NCI-H128 (cell line): ENCODE measurements around the gene APP.
"Not testable (repeated sequence)": the region's sequence is repeated elsewhere in the genome, so short reads cannot be mapped to it uniquely, and the experiment has no call there.

Experiments used
- DNase-seq: peaks from one replicate; lab custom pipeline; 2025; ENCODE audit not compliant: unreplicated experiment; lab: John Stamatoyannopoulos, UW

APP gene

DNA sequence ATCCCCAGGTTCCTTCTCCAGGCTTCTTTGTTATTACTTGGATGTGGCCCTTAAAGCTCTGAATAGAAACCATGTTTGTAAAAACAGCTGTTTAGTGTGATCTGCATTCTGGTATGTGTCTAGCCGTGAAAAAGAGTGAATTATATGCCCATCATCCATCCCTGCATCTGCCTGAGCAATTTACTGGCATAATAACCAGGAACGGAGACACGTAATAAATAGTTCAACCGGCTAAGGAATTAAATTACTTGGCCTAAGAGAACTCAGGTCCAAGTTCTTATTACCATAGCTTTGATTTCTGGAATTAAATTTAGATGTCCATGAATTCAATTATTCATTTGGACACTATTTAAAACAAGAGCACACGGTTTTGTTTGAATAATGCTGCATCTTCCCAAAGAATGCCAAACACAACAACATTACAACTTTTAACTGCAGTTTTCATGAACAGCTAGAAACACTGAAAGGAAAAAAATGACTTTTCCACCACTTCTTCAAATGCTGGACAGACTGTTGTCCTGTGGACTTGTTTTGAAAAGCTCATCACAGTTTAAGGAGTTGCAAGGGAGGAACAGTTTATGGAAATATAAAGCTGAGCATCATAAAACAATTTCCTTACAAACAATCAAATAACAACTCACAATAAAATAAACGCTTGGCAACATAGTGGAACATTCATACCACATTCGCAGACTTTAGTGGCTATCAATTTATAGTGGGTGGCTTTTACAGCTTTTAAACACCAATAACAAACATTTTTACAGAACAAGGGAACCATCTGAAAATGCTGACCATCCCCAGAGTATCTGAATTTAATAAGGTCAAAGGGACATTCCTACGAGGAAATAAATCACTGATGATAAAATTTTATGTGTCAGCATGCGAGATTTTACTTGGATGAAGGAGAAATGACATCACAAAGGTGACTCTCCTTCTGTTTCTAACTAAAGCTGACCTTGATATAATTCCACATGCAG is 144.7 kb downstream of the APP start:
- DNase-seq = no peak

DNA sequence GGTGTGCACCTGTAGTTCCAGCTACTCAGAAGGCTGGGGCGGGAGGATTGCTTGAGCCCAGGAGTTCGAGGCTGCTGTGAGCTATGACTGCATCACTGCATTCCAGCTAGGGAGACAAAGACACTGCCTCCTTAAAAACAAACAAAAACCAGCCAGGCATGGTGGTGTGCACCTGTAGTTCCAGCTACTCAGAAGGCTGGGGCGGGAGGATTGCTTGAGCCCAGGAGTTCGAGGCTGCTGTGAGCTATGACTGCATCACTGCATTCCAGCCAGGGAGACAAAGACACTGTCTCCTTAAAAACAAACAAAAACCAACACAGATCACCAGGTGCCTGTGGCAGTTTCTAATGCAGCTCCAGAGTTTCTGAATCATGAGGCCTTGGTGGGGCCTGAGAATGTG is 147.2 kb downstream of the APP start:
- DNase-seq = not testable (repeated sequence)

DNA sequence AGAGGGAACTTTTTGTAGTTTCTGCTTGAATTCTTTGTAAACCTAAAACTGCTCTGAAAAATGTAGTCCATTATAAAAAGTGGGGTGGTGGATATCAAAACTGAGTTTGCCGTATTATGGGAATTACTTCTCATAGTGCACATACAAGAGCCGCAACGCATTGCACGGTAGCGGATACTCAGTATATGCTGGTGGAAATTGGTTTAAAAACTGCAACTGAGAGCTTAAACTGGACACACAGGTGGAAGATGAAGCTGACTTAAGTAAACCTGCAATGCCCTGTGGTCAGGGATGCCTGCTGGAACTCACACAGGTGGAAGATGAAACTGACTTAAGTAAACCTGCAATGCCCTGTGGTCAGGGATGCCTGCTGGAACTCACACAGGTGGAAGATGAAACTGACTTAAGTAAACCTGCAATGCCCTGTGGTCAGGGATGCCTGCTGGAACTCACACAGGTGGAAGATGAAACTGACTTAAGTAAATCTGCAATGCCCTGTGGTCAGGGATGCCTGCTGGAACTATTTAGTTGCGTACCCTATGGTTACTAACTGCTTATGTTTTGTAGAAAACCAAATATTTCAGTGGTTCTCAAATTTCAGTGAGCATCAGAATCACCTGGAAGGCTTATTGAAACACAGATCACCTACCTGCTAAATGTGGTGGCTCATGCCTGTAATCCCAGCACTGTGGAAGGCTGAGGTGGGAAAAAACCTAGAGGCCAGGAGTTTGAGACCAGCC is 147.8 kb downstream of the APP start:
- not testable (repeated sequence) for DNase-seq

DNA sequence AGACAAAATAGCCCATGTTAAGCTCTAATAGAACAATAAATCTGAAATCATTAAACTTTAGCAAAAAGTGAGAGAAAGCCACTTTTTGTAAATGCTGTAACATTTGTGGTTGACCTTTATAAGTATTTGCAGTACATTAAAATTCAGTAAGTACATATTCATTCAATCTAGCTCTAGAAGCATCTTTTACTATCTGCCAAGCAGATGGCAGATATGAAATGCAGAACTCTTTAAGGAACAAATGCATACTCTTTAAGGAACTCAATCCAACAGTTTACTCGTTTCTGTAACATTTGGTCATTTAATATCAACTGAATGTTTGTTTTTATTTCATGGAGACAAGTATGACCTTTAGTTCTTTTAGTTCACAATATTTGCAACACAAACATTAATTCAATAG is 150.1 kb downstream of the APP start:
- no peak for DNase-seq

DNA sequence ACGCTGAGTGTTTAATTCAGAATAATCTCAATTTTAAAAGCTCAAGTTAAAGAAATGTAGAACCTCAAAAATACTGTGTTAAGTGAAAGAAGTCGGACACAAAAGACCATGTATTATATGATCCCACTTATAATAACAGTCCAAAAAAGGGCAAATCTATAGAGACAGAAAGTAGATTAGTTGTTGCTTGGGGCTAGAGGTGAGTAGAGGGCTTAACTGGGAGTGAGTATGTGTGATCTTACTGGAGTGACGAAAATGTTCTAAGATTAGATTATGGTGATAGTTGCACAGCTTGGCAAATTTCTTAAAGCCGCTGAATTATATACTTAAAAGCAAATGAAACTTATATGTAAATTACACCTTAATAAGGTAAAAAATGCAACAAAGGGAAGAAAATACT is 150.5 kb downstream of the APP start:
- no peak for DNase-seq

DNA sequence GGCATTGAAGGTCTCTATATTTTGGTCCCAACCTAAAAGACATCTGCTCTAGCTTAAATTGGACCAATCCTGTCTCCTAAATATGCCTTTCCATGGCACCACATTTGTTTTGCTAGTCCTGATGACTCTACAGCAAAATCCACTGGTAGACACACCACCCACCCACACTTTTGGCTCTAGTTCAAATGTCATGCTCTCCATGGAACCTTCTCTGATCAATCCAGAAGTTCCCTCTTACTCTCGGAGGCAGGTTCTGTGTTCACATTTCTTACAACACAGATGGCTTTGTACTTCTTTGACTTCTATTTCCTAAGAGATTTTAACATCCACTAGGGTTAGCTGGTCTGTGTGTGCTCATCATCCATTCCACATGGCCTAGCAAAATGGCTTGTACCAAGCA is 151.3 kb downstream of the APP start:
- DNase-seq = no peak

DNA sequence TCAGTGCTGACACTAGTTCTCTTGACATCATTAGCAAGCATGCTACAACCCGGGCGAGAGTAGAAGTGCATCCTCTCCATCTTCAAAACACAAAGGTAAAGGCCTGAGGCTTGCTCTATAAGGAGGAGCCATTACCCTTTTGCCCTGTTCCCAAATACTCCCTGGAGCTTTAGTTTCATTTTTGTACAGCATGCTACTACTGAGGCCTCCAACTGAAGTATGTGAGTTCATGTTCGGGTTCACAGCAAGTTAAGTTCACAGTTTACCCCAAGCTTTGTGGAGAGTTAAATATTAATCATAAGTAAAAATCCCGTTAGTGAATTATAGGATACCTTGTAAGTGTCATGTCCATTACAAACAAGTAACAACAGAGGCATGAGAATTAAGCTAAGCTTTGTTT is 156.6 kb downstream of the APP start:
- DNase-seq = no peak

DNA sequence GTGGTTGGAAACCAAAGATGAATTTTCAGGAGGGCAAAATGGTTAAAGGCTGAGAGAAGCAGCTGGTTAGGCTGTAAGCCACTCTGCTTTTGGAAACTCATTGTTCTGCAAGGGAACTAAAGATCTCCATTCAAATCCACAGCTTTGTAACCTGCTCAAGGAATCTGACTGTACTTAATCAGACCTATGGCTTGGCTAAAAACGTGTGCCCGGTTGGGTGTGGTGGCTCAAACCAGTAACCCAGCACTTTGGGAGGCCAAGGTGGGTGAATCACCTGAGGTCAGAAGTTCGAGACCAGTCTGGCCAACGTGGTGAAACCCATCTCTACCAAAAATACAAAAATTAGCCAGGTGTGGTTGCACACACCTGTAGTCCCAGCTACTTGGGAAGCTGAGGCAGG is 158.1 kb downstream of the APP start:
- not testable (repeated sequence) for DNase-seq

DNA sequence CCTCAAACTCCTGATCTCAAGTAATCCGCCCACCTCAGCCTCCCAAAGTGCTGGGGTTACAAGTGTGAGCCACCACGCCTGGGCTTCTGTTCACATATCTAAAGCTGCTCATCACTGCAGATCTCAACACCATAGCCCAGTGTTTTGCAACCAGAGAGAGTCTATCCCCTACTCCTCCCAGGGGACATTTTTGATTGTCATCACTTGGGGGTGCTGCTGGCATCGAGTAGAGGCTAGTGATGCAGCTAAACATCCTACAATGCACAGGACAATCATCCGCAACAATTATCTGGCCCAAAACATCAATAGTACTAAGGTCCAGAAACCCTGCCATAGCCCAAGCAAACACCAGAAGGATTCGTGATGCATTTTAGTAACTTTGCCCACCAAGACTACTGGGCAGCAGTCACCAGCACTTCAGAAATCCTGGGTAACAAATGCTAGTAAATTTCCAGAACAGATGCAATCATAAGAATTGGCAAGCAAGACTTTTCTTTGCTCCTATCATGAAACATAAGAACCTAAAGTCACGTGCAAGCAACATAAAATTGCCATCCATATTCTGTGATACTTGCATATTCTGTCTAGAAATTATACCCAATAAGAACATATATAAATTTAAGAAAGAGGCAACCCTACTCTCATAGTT is 159.2 kb downstream of the APP start:
- no peak for DNase-seq

DNA sequence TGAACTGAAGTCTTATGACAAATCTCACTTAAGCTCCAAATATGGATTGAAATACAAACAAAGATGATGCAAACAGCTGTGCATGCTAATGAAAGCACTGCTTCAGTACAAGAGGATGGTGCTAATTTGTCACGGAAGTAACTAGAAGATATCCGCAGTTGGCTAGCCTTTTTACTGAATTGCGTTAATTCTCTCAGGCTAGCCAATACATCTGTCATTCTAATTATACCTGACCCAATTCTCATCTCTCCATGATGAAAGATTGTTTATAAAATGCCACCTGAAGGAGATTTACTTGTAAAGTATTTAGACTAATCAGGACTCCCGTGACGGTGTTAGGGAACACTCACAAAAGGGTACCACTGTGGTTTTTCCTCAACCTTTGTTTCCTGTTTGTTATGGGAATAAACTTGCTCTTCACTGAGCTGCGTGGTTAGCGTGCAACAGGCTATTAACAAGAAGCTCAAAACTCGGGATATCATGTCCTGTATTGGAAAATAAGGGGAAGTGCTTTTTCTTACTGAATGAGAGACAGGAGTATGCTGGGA is 162.5 kb downstream of the APP start:
- DNase-seq = no peak

DNA sequence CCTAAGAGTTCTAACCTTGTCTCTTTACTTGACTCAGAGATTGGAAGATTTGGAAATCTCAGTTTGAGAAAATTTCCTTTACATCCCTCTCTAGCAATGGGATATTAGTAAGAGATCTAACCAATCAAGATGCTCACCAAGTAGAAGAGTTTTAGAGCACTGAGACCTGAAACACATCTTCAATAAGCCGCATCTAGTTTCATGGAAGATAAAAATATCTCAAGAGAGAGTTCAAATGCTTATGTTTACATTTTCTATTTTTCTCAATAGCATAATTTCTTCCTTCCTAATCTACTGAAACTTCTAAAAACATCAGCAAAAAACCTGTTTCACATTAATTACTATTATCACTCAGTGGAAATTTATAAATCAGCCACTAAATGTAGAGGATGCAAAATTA is 165.1 kb downstream of the APP start:
- no peak for DNase-seq

DNA sequence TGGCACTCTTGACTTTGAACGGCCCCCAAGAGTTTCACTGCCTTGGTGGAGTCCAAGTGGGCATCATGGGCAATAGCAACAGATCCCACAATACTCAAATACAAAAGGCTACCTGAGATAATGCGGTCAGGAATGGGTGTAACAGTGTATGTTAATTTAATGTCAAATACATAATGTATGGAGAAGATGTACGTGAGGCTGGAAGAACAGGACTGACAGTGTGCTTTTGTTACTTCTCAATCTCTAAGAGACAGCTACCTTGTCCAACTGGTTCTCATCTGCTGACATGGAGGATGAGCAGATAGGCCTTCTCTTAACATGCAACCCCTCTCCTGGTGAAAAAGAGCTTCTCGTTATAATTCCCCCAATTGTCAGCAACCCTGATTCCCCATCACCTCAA is 167.2 kb downstream of the APP start:
- DNase-seq = no peak

DNA sequence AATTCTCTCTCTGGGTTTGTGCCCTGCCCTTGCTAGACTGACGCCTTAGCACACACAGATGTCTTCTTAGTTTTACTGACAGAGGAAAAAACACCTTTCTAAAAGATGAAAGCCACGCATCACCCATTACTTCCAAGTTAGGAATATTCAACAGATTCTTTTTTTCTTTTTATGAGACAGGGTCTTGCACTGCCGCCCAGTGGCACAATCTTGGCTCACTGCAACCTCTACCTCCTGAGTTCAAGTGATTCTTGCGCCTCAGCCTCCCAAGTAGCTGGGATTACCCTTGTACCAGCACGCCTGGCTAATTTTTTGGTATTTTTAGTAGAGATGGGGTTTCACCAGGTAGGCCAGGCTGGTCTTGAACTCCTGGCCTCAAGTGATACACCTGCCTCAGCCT is 169.2 kb downstream of the APP start:
- DNase-seq = no peak

DNA sequence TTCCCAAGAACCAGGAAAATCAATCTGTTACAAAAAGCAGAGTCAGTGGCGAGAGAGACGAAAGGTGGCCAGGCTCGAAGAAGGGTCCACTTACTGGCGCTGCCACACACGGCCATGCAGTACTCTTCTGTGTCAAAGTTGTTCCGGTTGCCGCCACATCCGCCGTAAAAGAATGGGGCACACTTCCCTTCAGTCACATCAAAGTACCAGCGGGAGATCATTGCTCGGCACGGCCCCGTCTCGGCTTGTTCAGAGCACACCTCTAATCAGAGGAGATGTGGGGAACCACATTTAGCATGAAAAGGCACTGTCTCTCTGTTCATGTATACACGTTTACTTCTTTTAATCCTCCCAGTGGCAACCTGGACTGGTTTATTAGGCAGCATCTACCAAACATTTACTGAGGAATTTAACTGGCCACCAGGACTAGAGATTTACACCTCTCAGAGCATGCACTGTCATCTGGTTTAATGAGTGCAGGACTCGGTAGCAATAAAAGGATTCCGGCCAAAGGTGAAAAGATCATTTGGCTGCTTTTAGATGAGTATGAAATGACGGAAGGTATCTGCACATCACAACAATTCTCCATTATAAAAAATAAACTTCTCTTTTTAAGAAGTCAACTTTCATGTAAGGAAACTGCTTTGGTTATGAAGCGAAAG is 170.5 kb downstream of the APP start:
- DNase-seq = no peak

DNA sequence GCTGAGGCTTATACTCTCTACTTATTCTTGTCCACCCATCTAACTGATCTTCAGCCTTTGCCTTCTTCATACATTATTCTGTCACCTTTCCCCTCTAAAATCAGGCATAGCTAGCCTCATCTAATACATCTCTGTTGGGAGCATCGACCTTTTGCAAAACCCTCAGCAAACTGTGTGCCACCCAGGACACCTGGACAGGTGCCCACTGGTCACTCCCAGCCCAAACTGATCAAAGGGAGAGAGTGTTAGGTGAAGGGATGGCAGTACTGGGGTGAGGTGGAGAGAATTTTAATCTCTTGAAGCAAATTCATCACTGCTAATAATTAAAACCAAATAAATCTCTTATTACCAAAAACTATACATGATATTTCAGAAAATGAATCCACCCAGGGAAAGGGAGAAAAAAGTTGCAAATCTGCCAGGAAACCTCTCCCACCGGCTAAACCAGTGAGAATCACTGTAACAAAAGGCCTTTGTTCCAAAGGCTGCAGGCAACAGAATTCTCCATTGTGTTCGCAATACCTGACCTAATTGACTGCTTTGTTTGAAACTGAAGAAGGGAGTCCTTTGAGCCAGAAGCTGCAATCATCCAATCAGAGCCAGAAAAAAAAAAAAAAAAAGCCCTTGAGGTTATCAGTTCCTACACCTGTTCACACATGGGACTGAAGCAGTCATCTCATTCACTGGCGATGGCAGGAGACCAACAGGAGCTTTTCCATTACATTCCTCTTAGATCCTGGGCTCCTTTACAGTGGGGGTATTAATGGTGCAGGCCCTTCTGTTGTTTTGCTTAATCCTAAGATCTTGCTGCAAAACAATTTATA is 172.6 kb downstream of the APP start:
- DNase-seq = peak; percentile 81

DNA sequence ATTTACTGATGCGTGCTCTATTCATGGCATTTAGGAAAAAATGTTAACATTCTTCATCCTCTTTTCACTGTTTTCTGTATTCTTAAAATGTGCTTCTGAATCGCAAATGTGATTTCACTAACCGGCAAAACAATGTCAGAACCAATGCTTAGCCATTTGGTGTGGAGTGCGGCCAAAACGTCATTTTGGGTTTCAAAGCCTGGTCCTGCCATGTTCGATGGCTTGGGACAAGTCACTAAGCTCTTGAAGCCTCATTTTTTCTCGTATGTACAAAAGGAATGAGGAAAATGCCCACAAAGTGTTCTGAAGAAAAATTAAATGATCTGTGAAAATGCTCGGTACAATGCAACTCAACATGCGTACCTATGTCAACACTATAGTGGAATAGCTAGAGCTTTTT is 175.3 kb downstream of the APP start:
- no peak for DNase-seq

DNA sequence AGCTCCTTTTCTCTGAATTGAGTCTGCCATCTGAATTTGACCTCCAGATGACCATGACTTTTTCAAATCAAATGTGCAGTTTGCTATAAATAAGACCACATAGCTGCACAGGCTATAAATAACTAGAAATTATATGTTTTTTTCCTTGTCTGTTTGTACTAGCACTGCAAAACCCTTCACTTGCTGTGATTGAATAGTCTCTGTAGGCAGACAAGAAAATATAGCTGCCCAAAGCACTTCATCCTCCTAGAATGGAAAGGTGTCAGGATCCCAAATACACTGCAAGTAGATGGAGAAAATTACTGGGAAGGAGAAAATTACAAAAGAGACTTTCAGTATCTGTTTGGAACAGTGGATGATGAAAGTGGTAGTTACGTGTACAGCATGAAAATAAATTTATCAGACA is 175.8 kb downstream of the APP start:
- no peak for DNase-seq

DNA sequence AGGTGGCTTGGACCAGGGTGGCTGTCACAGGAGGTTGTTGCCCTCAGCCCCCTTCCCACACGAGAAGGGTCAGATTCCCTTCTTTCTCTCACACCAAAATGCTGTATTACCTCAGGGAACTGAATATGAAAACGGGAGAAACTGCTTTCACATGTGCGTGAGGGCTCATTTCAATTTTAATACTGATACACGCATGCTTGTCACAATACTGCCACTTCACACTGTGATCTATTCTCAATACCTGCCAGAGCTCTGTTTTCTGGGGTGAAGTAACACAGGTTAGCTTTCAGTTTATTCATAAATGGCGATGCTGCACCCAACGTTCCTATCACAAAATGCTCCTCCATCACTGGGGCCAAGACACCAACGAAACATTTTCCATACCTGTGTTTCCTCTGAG is 181.8 kb downstream of the APP start:
- DNase-seq = no peak

DNA sequence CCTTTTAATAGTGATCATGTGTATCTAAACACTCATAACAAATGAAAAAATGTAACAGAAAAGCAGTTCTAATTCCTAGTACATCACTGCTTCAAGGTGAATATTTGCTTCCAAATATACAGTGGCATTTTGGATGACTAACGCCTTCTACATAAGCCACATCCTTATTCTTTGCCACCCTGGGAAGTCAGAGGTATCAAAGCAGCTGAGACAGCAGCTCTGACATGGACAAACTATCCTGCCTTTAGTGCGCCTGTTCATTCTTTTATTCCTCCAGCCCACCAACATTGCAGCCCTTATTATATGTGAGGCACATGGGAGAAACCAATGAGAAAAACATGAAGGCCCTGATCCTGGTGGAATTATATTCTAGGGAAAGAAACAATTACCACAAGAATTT is 183.0 kb downstream of the APP start:
- no peak for DNase-seq

DNA sequence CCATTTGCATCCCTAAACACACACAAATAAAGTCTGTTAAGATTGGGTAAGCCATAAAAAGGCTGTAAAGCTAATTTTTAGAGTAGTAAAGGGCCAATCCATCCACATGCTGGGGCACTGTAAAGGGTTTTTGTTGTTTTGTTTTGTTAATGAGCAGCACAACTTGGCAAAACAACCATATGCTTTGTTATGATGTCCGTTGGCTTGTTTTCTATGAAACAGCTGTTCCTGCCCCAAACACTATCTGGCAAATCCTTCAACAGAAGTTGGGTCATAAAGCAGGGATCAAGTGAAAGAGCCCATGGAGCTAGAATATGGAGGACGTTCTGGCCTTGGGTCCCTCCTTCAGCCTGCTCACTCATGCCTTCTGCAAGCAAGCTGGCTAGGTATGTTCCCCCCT is 183.6 kb downstream of the APP start:
- no peak for DNase-seq
